Measurements from ENCODE around the gene CETP.

Gene CETP

GRCh38 chr16:57007050-57007449 lies 45.3 kb downstream of the CETP start:
- H3K4me2 ChIP-seq (ENCODE audit: insufficient read depth, low read length) = no peak overlapping the region
- no peak overlapping the region for H3K9ac ChIP-seq (ENCODE audit: low read depth, low read length)
- no peaks in the 10 kb centered on the region for H3K79me2 ChIP-seq (ENCODE audit: insufficient read depth, low read length)
- no peaks in the 10 kb centered on the region for H3K27me3 ChIP-seq (ENCODE audit: insufficient read depth, low read length, poor library complexity)
- no peak overlapping the region for H3K27ac ChIP-seq (ENCODE audit: low read length)
- H3K9me3 ChIP-seq (ENCODE audit: insufficient read depth, low read length, severe bottlenecking) = no peaks in the 10 kb centered on the region
- no peaks in the 10 kb centered on the region for H3K36me3 ChIP-seq (ENCODE audit: insufficient read depth, low read length)
- no peaks in the 10 kb centered on the region for H3K4me1 ChIP-seq (ENCODE audit: insufficient read depth, low read length)
- TF ChIP-seq CTCF (IDR thresholded peaks at IDR 0.05; ENCODE audit: borderline replicate concordance, extremely low read depth, low read length, poor library complexity, severe bottlenecking) (no peak), EZH2 (IDR thresholded peaks at IDR 0.05; ENCODE audit: borderline replicate concordance, low read depth, low read length, severe bottlenecking) (no peak)
- no peak for DNase-seq
- H3K4me3 ChIP-seq (ENCODE audit: low read depth in 1 of 2, low read length in 2 of 2) = no peak overlapping the region
- no peak overlapping the region for H2AFZ ChIP-seq (ENCODE audit: low read depth, low read length)
- ATAC-seq (ENCODE audit: insufficient read depth, low read depth) = no peak
- H4K20me1 ChIP-seq (ENCODE audit: insufficient read depth, low read length) = no peaks in the 10 kb centered on the region

- Histone ChIP-seq H3K9me3 (ENCODE audit: insufficient read depth, low read length, severe bottlenecking) (no peaks in the 10 kb centered on the region), H2AFZ (ENCODE audit: low read depth, low read length) (no peak overlapping the region), H3K4me2 (ENCODE audit: insufficient read depth, low read length) (no peak overlapping the region), H3K4me3 (ENCODE audit: low read depth in 1 of 2, low read length in 2 of 2) (no peak overlapping the region), H3K79me2 (ENCODE audit: insufficient read depth, low read length) (no peaks in the 10 kb centered on the region), H4K20me1 (ENCODE audit: insufficient read depth, low read length) (no peaks in the 10 kb centered on the region), H3K27ac (ENCODE audit: low read length) (no peak overlapping the region), H3K27me3 (ENCODE audit: insufficient read depth, low read length, poor library complexity) (no peaks in the 10 kb centered on the region), H3K36me3 (ENCODE audit: insufficient read depth, low read length) (no peaks in the 10 kb centered on the region), H3K9ac (ENCODE audit: low read depth, low read length) (no peak overlapping the region), H3K4me1 (ENCODE audit: insufficient read depth, low read length) (no peaks in the 10 kb centered on the region)
- ATAC-seq (ENCODE audit: insufficient read depth, low read depth) (no peak), DNase-seq (no peak)
- no peak for TF ChIP-seq CTCF (IDR thresholded peaks at IDR 0.05; ENCODE audit: borderline replicate concordance, extremely low read depth, low read length, poor library complexity, severe bottlenecking)
- no peak for TF ChIP-seq EZH2 (IDR thresholded peaks at IDR 0.05; ENCODE audit: borderline replicate concordance, low read depth, low read length, severe bottlenecking)
These were observed 45.8 kb downstream of the CETP start for GRCh38 chr16:57007530-57007929.

GRCh38 chr16:57008440-57008839 lies 46.7 kb downstream of the CETP start:
- Histone ChIP-seq H3K4me3 (ENCODE audit: low read depth in 1 of 2, low read length in 2 of 2) (no peak overlapping the region), H3K9me3 (ENCODE audit: insufficient read depth, low read length, severe bottlenecking) (no peaks in the 10 kb centered on the region), H3K27me3 (ENCODE audit: insufficient read depth, low read length, poor library complexity) (no peaks in the 10 kb centered on the region), H3K27ac (ENCODE audit: low read length) (no peak overlapping the region), H3K4me2 (ENCODE audit: insufficient read depth, low read length) (no peak overlapping the region), H4K20me1 (ENCODE audit: insufficient read depth, low read length) (no peaks in the 10 kb centered on the region), H3K79me2 (ENCODE audit: insufficient read depth, low read length) (no peaks in the 10 kb centered on the region), H2AFZ (ENCODE audit: low read depth, low read length) (no peak overlapping the region), H3K9ac (ENCODE audit: low read depth, low read length) (no peak overlapping the region), H3K4me1 (ENCODE audit: insufficient read depth, low read length) (no peaks in the 10 kb centered on the region; the same call in 1 of the 2 replicates), H3K36me3 (ENCODE audit: insufficient read depth, low read length) (no peaks in the 10 kb centered on the region)
- no peak for ATAC-seq (ENCODE audit: insufficient read depth, low read depth)
- TF ChIP-seq CTCF (IDR thresholded peaks at IDR 0.05; ENCODE audit: borderline replicate concordance, extremely low read depth, low read length, poor library complexity, severe bottlenecking) (no peak), EZH2 (IDR thresholded peaks at IDR 0.05; ENCODE audit: borderline replicate concordance, low read depth, low read length, severe bottlenecking) (no peak)
- DNase-seq = no peak

- no peaks in the 10 kb centered on the region for H3K27me3 ChIP-seq (ENCODE audit: insufficient read depth, low read length, poor library complexity)
- no peak for DNase-seq
- H3K36me3 ChIP-seq (ENCODE audit: insufficient read depth, low read length) = no peaks in the 10 kb centered on the region
- H4K20me1 ChIP-seq (ENCODE audit: insufficient read depth, low read length) = no peaks in the 10 kb centered on the region
- no peaks in the 10 kb centered on the region for H3K9me3 ChIP-seq (ENCODE audit: insufficient read depth, low read length, severe bottlenecking)
- H3K27ac ChIP-seq (ENCODE audit: low read length) = no peak overlapping the region
- H3K4me2 ChIP-seq (ENCODE audit: insufficient read depth, low read length) = no peak overlapping the region
- no peaks in the 10 kb centered on the region for H3K79me2 ChIP-seq (ENCODE audit: insufficient read depth, low read length)
- H3K9ac ChIP-seq (ENCODE audit: low read depth, low read length) = no peak overlapping the region
- no peak overlapping the region for H2AFZ ChIP-seq (ENCODE audit: low read depth, low read length)
- peaks cover 12% of the 10 kb centered on the region for H3K4me1 ChIP-seq (ENCODE audit: insufficient read depth, low read length)
- TF ChIP-seq CTCF (IDR thresholded peaks at IDR 0.05; ENCODE audit: borderline replicate concordance, extremely low read depth, low read length, poor library complexity, severe bottlenecking) = no peak
- no peak for TF ChIP-seq EZH2 (IDR thresholded peaks at IDR 0.05; ENCODE audit: borderline replicate concordance, low read depth, low read length, severe bottlenecking)
- no peak overlapping the region for H3K4me3 ChIP-seq (ENCODE audit: low read depth in 1 of 2, low read length in 2 of 2)
- no peak for ATAC-seq (ENCODE audit: insufficient read depth, low read depth)
These were observed 48.0 kb downstream of the CETP start for GRCh38 chr16:57009643-57010170.
